H1 (cell line): Measurements from ENCODE around the gene ATP6V0A1. TPM values are rescaled to one million over a fixed set of nuclear protein-coding genes. Genes with fewer than 3 reads are reported as not detected.

Experiments used
- EP300 ChIP-seq, 2 experiments: IDR thresholded peaks; 1 replicate in 1 of 2; 2 replicates in 1 of 2; pipeline ENCODE4 v1.6.1; 2011 to 2012; ENCODE audit warnings: low read depth in 2 of 2, low read length in 2 of 2, mild to moderate bottlenecking in 2 of 2, borderline replicate concordance in 1 of 2, inconsistent platforms in 1 of 2, moderate library complexity in 1 of 2
- KDM1A ChIP-seq: fragments of 200-600, 300-600 bp; sonication (generic); IDR thresholded peaks from 2 replicates; pipeline ENCODE4 v1.7.1; 2016; ENCODE audit warnings: mild to moderate bottlenecking, low read length, borderline replicate concordance
- NANOG ChIP-seq: IDR thresholded peaks from 2 replicates; pipeline ENCODE4 v1.6.1; 2011; ENCODE audit warnings: low read length, low read depth, mild to moderate bottlenecking, inconsistent platforms; ENCODE audit not compliant: insufficient read depth, poor library complexity, severe bottlenecking
- SP1 ChIP-seq: IDR thresholded peaks from 2 replicates; pipeline ENCODE4 v1.6.1; 2011; ENCODE audit warnings: low read depth, low read length
- TCF12 ChIP-seq: IDR thresholded peaks from 2 replicates; pipeline ENCODE4 v1.6.1; 2011; ENCODE audit warnings: low read depth, mild to moderate bottlenecking, low read length
- polyA plus RNA-seq, 7 experiments: library from polyadenylated mRNA; depleted of rRNA in 3 of 7; stranded (reverse) in 5 of 7; unstranded in 2 of 7; fragments of >200 nt in 5 of 7; fragments of 200-250 nt in 2 of 7; gene quantifications; 1 replicate in 5 of 7; 2 replicates in 1 of 7; 4 replicates in 1 of 7; pipeline versions ENCODE4 v1.2.1 to v1.2.3, GENCODE V29; 2011 to 2013; ENCODE audit warnings: missing spikeins in 2 of 7, mixed read lengths in 2 of 7
- total RNA-seq: library from RNA; stranded (reverse); fragmentation: NEBNext Ultra II Directional; extraction: Animal tissue kit (Norgen Biotek cat#: 25700); gene quantifications from 2 replicates; pipeline ENCODE4 v1.2.1, GENCODE V29; 2021
- TF ChIP-seq, protein P1 (sequence below): fragments of 300-600 bp; sonication (generic); IDR thresholded peaks from 2 replicates; pipeline ENCODE4 v1.7.1; 2012; ENCODE audit warnings: low read length, moderate library complexity, mild to moderate bottlenecking, inconsistent platforms; ENCODE audit not compliant: insufficient replicate concordance
- TF ChIP-seq, protein P2 (sequence below), 3 experiments: IDR thresholded peaks; 1 replicate in 2 of 3; 2 replicates in 1 of 3; pipeline versions ENCODE4 v1.5.1 to v1.6.1; 2011; ENCODE audit warnings: low read length in 3 of 3, mild to moderate bottlenecking in 3 of 3, inconsistent platforms in 2 of 3, low read depth in 1 of 3, moderate library complexity in 1 of 3; ENCODE audit not compliant: insufficient read depth in 1 of 3; ENCODE audit errors: control extremely low read depth in 1 of 3

ATP6V0A1 gene
- total and polyA plus RNA-seq, 2 of the 8 experiments (the other 6 are each of a cell fraction or from before 2014, with no cell fraction given): 55.3 to 63.4 TPM

DNA sequence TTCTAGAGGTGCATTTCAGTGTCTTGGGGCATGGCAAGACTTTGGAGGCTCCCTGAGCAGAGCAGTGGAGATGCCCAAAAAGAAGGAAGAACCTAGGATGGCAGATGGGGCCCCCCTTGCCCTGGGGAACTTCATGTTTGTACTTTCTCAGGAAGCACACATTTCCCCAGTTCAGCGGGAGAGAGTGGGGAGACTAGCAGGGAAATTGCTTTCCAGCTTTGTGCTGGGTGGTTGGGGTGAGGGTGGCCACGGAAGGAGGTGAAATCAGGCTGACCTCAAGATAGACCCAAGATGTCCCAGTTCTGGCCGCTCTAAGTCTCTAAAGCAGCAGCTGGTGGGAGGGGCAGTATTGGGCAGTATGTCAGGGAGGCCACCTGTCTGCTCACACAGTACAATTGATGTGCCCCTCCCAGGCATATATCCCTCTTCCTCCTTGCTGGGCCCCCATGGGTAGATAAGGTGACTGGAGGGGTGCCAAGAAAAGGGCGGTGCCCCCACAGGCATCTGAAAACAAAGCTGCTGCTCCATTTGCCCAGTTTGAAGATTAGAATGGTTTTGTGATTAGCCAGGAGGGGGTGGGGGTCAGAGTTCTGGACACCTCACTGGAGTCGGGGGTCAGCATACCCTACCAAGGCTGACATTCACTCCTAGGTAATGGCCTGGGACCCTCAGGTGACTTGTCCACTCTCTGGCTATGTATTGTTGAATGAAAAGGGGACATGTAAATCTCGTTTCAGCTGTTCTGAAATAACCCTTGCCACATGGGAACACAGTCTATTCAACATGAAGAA lies 60.3 kb downstream of the ATP6V0A1 start (continued):
- TF ChIP-seq, protein P1, sequence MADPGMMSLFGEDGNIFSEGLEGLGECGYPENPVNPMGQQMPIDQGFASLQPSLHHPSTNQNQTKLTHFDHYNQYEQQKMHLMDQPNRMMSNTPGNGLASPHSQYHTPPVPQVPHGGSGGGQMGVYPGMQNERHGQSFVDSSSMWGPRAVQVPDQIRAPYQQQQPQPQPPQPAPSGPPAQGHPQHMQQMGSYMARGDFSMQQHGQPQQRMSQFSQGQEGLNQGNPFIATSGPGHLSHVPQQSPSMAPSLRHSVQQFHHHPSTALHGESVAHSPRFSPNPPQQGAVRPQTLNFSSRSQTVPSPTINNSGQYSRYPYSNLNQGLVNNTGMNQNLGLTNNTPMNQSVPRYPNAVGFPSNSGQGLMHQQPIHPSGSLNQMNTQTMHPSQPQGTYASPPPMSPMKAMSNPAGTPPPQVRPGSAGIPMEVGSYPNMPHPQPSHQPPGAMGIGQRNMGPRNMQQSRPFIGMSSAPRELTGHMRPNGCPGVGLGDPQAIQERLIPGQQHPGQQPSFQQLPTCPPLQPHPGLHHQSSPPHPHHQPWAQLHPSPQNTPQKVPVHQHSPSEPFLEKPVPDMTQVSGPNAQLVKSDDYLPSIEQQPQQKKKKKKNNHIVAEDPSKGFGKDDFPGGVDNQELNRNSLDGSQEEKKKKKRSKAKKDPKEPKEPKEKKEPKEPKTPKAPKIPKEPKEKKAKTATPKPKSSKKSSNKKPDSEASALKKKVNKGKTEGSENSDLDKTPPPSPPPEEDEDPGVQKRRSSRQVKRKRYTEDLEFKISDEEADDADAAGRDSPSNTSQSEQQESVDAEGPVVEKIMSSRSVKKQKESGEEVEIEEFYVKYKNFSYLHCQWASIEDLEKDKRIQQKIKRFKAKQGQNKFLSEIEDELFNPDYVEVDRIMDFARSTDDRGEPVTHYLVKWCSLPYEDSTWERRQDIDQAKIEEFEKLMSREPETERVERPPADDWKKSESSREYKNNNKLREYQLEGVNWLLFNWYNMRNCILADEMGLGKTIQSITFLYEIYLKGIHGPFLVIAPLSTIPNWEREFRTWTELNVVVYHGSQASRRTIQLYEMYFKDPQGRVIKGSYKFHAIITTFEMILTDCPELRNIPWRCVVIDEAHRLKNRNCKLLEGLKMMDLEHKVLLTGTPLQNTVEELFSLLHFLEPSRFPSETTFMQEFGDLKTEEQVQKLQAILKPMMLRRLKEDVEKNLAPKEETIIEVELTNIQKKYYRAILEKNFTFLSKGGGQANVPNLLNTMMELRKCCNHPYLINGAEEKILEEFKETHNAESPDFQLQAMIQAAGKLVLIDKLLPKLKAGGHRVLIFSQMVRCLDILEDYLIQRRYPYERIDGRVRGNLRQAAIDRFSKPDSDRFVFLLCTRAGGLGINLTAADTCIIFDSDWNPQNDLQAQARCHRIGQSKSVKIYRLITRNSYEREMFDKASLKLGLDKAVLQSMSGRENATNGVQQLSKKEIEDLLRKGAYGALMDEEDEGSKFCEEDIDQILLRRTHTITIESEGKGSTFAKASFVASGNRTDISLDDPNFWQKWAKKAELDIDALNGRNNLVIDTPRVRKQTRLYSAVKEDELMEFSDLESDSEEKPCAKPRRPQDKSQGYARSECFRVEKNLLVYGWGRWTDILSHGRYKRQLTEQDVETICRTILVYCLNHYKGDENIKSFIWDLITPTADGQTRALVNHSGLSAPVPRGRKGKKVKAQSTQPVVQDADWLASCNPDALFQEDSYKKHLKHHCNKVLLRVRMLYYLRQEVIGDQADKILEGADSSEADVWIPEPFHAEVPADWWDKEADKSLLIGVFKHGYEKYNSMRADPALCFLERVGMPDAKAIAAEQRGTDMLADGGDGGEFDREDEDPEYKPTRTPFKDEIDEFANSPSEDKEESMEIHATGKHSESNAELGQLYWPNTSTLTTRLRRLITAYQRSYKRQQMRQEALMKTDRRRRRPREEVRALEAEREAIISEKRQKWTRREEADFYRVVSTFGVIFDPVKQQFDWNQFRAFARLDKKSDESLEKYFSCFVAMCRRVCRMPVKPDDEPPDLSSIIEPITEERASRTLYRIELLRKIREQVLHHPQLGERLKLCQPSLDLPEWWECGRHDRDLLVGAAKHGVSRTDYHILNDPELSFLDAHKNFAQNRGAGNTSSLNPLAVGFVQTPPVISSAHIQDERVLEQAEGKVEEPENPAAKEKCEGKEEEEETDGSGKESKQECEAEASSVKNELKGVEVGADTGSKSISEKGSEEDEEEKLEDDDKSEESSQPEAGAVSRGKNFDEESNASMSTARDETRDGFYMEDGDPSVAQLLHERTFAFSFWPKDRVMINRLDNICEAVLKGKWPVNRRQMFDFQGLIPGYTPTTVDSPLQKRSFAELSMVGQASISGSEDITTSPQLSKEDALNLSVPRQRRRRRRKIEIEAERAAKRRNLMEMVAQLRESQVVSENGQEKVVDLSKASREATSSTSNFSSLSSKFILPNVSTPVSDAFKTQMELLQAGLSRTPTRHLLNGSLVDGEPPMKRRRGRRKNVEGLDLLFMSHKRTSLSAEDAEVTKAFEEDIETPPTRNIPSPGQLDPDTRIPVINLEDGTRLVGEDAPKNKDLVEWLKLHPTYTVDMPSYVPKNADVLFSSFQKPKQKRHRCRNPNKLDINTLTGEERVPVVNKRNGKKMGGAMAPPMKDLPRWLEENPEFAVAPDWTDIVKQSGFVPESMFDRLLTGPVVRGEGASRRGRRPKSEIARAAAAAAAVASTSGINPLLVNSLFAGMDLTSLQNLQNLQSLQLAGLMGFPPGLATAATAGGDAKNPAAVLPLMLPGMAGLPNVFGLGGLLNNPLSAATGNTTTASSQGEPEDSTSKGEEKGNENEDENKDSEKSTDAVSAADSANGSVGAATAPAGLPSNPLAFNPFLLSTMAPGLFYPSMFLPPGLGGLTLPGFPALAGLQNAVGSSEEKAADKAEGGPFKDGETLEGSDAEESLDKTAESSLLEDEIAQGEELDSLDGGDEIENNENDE: no peak
- TF ChIP-seq TCF12 (no peak), SP1 (no peak), NANOG (no peak), EP300 (IDR thresholded peaks at IDR 0.05; ENCODE audit: borderline replicate concordance in 1 of 2, low read depth in 2 of 2, low read length in 2 of 2) (no peak), KDM1A (no peak)
- TF ChIP-seq, protein P2, sequence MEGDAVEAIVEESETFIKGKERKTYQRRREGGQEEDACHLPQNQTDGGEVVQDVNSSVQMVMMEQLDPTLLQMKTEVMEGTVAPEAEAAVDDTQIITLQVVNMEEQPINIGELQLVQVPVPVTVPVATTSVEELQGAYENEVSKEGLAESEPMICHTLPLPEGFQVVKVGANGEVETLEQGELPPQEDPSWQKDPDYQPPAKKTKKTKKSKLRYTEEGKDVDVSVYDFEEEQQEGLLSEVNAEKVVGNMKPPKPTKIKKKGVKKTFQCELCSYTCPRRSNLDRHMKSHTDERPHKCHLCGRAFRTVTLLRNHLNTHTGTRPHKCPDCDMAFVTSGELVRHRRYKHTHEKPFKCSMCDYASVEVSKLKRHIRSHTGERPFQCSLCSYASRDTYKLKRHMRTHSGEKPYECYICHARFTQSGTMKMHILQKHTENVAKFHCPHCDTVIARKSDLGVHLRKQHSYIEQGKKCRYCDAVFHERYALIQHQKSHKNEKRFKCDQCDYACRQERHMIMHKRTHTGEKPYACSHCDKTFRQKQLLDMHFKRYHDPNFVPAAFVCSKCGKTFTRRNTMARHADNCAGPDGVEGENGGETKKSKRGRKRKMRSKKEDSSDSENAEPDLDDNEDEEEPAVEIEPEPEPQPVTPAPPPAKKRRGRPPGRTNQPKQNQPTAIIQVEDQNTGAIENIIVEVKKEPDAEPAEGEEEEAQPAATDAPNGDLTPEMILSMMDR (IDR thresholded peaks at IDR 0.05; ENCODE audit: control extremely low read depth in 1 of 3, insufficient read depth in 1 of 3, low read depth in 1 of 3, low read length in 3 of 3): no peak
